GM06990 (cell line): ENCODE results near the gene MGLL.

Experiments used
- DNase-seq: peaks from one replicate; pipeline ENCODE4 v3.0.0-alpha.2; 2011; ENCODE audit not compliant: insufficient read length; ENCODE audit errors: extremely low read depth
- H3K27me3 ChIP-seq: replicated peaks from 2 replicates; pipeline ENCODE4 v1.6.0; 2011; ENCODE audit warnings: low read length; ENCODE audit not compliant: control insufficient read depth, insufficient read depth
- H3K36me3 ChIP-seq: 2 replicates; pipeline ENCODE4 v1.5.1; 2011; ENCODE audit warnings: low read length; ENCODE audit not compliant: control insufficient read depth, insufficient read depth
- H3K4me3 ChIP-seq: replicated peaks from 2 replicates; pipeline ENCODE4 v1.5.1; 2011; ENCODE audit warnings: low read depth, mild to moderate bottlenecking, control low read depth, low read length
- TF ChIP-seq, protein P1 (sequence below): IDR thresholded peaks from 2 replicates; pipeline ENCODE4 v1.5.1; 2011; ENCODE audit warnings: low read length, control low read depth, mild to moderate bottlenecking, inconsistent platforms; ENCODE audit not compliant: insufficient read depth, poor library complexity, severe bottlenecking

Gene MGLL

DNA sequence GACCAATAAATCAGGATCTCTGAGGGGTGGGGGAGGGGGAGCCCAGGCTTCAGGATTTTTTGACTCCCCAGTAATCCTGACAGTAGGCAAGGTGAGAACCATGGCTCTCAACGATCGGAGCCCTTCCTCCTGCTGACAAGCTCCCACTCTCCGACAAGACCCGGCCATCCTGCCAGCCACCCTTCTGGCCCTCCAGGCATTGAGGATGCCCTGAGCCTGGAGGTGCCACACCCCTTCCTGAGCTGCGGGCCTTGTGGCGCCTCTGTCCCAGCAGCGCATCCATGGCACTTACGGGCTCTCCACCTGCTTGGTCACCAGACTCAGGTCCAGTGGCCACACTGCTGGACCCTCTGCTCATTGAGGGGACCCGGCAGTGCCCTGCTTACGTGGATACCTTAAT, 46.0 kb downstream of the MGLL start:
- TF ChIP-seq, protein P1, sequence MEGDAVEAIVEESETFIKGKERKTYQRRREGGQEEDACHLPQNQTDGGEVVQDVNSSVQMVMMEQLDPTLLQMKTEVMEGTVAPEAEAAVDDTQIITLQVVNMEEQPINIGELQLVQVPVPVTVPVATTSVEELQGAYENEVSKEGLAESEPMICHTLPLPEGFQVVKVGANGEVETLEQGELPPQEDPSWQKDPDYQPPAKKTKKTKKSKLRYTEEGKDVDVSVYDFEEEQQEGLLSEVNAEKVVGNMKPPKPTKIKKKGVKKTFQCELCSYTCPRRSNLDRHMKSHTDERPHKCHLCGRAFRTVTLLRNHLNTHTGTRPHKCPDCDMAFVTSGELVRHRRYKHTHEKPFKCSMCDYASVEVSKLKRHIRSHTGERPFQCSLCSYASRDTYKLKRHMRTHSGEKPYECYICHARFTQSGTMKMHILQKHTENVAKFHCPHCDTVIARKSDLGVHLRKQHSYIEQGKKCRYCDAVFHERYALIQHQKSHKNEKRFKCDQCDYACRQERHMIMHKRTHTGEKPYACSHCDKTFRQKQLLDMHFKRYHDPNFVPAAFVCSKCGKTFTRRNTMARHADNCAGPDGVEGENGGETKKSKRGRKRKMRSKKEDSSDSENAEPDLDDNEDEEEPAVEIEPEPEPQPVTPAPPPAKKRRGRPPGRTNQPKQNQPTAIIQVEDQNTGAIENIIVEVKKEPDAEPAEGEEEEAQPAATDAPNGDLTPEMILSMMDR = no peak
- Histone ChIP-seq H3K4me3 (no peak overlapping the region), H3K36me3 (peaks cover 10% of the 10 kb centered on the region), H3K27me3 (no peaks in the 10 kb centered on the region)
- DNase-seq = no peak

DNA sequence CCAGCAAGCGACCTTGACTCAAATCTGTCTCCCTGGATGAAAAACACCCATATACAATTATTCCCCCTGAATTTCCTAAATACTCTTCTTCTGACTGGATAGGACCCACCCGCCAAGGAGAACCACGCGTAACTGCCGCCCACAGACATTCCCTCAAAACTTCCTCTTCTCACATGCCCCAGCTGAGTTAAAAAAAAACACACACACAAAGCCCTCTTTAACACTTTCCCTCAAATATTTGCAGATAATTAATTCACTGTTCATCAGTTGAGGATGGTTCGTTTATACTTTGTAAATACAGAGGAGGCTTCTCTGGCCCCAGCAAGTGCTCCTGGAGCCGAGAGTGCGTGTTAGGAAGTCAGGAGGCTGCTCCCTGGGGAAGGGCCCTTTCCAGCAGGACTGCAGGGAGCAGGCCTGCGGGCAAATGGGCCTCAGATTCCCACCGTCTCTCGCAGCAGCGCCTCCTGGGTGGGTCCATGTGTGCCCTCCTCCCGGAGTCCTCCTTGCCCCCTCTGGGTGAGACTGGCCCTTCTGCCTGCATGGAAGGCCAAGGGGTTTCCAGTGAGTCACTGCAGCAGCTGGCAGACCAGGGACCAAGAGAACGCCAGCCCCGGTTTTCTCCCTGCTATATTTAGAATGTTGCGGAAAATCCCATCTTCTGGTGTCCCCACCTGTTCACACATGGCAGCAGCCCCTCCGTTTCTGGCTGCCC, 46.8 kb downstream of the MGLL start:
- peak; percentile 67 for DNase-seq
- TF ChIP-seq, protein P1 = no peak
- H3K4me3 ChIP-seq = 0 out of 2 replicates have a peak overlapping the region, but pooled peaks have one; percentile 19
- no peaks in the 10 kb centered on the region for H3K27me3 ChIP-seq
- H3K36me3 ChIP-seq = peaks cover 10% of the 10 kb centered on the region

DNA sequence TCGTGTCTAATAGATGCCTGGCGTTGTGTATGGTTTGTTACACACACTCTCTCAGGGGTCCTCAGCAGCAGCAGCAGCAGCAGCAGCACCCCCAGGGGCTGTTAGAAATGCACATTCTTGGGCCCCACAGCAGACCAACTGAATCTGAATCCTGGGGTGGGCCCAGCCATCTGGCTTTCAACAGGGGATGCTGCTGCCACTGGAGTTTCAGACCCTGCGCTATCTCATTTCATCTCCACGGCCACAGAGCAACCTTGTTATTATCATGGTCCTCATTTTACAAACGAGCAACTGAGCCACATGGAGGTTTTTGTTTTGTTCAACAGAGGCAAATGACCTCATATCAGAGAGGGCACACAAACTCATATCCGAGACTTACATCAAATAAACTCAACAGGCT, 47.7 kb downstream of the MGLL start:
- Histone ChIP-seq H3K4me3 (no peak overlapping the region), H3K36me3 (peaks cover 10% of the 10 kb centered on the region), H3K27me3 (no peaks in the 10 kb centered on the region)
- no peak for DNase-seq
- TF ChIP-seq, protein P1 = no peak

DNA sequence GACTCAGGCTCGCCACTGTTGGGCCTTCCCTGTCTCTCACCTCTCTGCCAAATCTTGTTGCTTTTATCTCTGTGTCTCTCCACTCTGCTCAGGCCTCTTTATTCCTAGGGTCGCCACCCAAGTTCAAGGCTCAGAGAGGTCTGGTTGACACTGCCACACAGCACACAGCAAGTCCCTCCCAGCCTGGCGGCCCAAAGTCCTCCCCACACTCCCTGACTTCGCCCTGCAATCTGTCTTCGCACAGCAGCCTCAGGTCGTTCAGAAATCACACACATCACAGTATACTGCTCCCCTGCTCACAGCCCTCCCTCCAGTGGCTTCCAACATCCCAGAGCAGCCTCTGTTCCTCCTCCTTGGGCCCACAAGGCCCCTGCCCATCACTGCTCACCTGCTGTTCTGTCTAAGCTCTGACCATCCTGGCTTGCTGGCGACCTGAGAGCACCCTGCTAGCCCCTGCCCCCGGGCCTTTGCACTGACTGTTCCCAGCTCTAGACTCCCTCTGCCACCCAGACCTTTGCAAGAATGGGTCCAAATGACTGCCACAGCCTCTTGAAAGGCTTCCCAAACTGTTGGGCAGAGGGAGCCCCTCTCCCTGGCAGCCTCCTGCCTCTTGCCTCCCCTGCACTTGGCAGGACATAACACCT, 48.4 kb downstream of the MGLL start:
- no peak for DNase-seq
- Histone ChIP-seq H3K36me3 (peaks cover 10% of the 10 kb centered on the region), H3K4me3 (no peak overlapping the region), H3K27me3 (no peaks in the 10 kb centered on the region)
- TF ChIP-seq, protein P1 = no peak

DNA sequence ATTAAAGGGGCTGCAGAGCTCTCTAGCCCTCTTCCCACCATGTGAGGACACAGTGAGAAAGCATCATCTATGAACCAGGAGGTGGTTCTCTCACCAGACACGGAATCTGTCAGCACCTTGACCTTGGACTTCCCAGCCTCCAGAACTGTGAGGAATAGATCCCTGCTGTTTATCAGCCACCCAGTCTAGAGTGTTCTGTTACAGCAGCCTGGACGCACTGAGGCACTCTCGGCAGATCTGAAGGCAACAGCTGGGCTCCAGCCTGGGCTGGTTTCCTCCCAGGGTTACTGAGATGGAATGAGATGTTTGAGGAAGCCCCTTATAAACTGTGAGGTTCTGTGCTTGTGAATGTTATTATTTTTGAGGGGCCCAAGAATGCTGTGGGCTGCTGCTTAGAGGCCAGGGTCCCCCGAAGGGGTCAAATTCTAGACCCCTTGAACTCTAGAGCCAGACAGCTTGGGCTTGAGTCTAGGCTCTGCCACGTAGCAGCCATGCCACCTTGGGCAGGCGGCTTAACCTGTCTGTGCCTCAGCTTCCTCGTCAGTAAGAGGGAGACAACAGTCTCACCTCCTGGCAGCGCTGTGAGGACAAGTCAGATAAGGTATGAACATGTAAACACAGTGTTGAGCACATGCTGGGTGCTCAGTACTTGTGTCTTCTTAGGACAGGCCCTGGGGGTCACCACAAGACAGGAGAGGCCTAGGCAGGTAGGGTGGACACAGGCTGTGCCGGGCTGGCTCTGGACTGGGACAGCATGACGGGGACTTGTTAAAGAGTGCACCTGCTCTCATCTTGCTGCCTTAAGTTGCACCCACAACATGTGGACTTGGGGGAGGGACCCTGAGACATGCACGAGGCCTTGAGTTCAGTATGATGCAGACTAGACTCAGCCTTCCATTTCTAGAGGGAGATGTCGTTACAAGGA, 49.2 kb downstream of the MGLL start:
- H3K4me3 ChIP-seq = no peak overlapping the region
- no peak for DNase-seq
- H3K36me3 ChIP-seq = peaks cover 10% of the 10 kb centered on the region
- TF ChIP-seq, protein P1 = no peak
- H3K27me3 ChIP-seq = no peaks in the 10 kb centered on the region
